Right lung (tissue), 5 donors: Measurements from ENCODE around the gene NRAP. TPM values are rescaled to one million over a fixed set of nuclear protein-coding genes. Genes with fewer than 3 reads are reported as not detected.

ENCODE experiments used
- polyA plus RNA-seq, 5 donors: library from polyadenylated mRNA; unstranded; fragments of 120-200 nt; gene quantifications; one replicate each; pipeline versions ENCODE4 v1.2.1 to v1.2.3, GENCODE V29; 2013; ENCODE audit warnings: inconsistent platforms in 1 of 5, low replicate concordance in 1 of 5; ENCODE audit not compliant: insufficient read length in 5 of 5, insufficient read depth in 1 of 5

NRAP gene
- polyA plus RNA-seq, 5 donors: 0.03 to 0.29 (median 0.03) TPM; not detected in 1

Other genes with a start within 250 kb of the NRAP start
- gene HABP2, start 111.0 kb downstream of the NRAP start, polyA plus RNA-seq: 1 to 10 TPM in 1 of 5 donors, under 1 TPM in 4; 0.15 to 1.3 (median 0.49) TPM
- 10 to 100 TPM; 40.3 to 59.0 (median 45.3) TPM for gene CASP7, start 15.9 kb upstream of the NRAP start, polyA plus RNA-seq
- gene PLEKHS1, start 87.6 kb upstream of the NRAP start, polyA plus RNA-seq: under 1 TPM; 0.06 to 0.27 (median 0.13) TPM
- gene DCLRE1A, start 190.0 kb upstream of the NRAP start, polyA plus RNA-seq: 10 to 100 TPM; 10.1 to 16.5 (median 13.6) TPM
- 10 to 100 TPM; 17.2 to 31.7 (median 25.5) TPM for gene NHLRC2, start 190.6 kb upstream of the NRAP start, polyA plus RNA-seq